HCT116 (cell line): ENCODE results near the gene POU2AF1. TPM values are rescaled to one million over a fixed set of nuclear protein-coding genes. Genes with fewer than 3 reads are reported as not detected.

ENCODE experiments used
- ATAC-seq: fragments of 200-7000 bp; cut with Tn5 transposase; 2 replicates; pipeline ENCODE4 v1.9.1; 2020; ENCODE audit warnings: mild to moderate bottlenecking, moderate library complexity
- BruUV-seq: library from RNA; stranded (reverse); fragments of 400-500 nt; replicated peaks from 2 replicates; lab custom pipeline; 2021; lab: Mats Ljungman, UMichigan
- CTCF ChIA-PET: fragments of 300-600 bp; sonication (Branson Sonifier 250); formaldehyde crosslinking; loops from one replicate; lab custom pipeline; 2021; ENCODE audit warnings: antibody characterized with exemption; lab: Charles Lee
- POLR2A ChIA-PET: fragments of 300-600, 350-600 bp; sonication (Branson Sonifier 250); formaldehyde crosslinking; loops from one replicate; lab custom pipeline; 2021; ENCODE audit warnings: antibody characterized with exemption; lab: Charles Lee
- RAD21 ChIA-PET, 2 experiments: fragments of 300-600 bp; sonication (Branson Sonifier 250); formaldehyde crosslinking; loops; one replicate each; lab custom pipeline; 2023; ENCODE audit warnings: low total read pairs in 2 of 2; ENCODE audit not compliant: uncharacterized antibody in 2 of 2, unreplicated experiment in 2 of 2, low non-redundant PET in 1 of 2; lab: Charles Lee
- DNase-seq: peaks from one replicate; pipeline ENCODE4 v3.0.0-alpha.2; 2010; ENCODE audit warnings: low read depth, low spot score
- H2AFZ ChIP-seq: fragments of 200-600 bp; shearing (Covaris generic), sonication (generic); 2 replicates; pipeline ENCODE4 v1.6.1; 2017; ENCODE audit warnings: low read depth, mixed run types, mixed read lengths, antibody characterized with exemption, low read length; ENCODE audit not compliant: poor library complexity, severe bottlenecking
- H3K27ac ChIP-seq: 2 replicates; pipeline ENCODE4 v1.5.1; 2012; ENCODE audit warnings: low read depth, low read length
- H3K27me3 ChIP-seq: fragments of 200-600 bp; sonication (generic); 2 replicates; pipeline ENCODE4 v1.6.1; 2016; ENCODE audit warnings: mixed run types, low read length, mixed read lengths; ENCODE audit not compliant: insufficient read depth
- H3K36me3 ChIP-seq, 2 experiments: fragments of 200-500 bp in 1 of 2; fragments of 200-600 bp in 1 of 2; sonication (Bioruptor generic) in 1 of 2; sonication (generic) in 1 of 2; 2 replicates each; pipeline versions ENCODE4 v1.5.1 to v1.6.1; 2014 to 2016; ENCODE audit warnings: low read length in 2 of 2, inconsistent platforms in 1 of 2, mixed read lengths in 1 of 2, mixed run types in 1 of 2; ENCODE audit not compliant: insufficient read depth in 2 of 2, control insufficient read depth in 1 of 2
- H3K4me1 ChIP-seq, 2 experiments: fragments of 200-600 bp in 1 of 2; sonication (generic) in 1 of 2; 2 replicates each; pipeline versions ENCODE4 v1.5.1 to v1.6.1; 2012 to 2017; ENCODE audit warnings: low read length in 2 of 2, inconsistent platforms in 1 of 2, mild to moderate bottlenecking in 1 of 2, mixed read lengths in 1 of 2, mixed run types in 1 of 2, moderate library complexity in 1 of 2; ENCODE audit not compliant: insufficient read depth in 2 of 2, control insufficient read depth in 1 of 2
- H3K4me2 ChIP-seq: fragments of 200-600 bp; sonication (generic); 2 replicates; pipeline ENCODE4 v1.6.1; 2017; ENCODE audit warnings: mixed run types, low read length, mixed read lengths
- H3K4me3 ChIP-seq, 2 experiments: fragments of 200-600 bp in 1 of 2; sonication (generic) in 1 of 2; replicated peaks in 1 of 2; 2 replicates each; pipeline ENCODE4 v1.5.1; 2011 to 2016; ENCODE audit warnings: low read length in 2 of 2, control low read depth in 1 of 2, low read depth in 1 of 2, mild to moderate bottlenecking in 1 of 2, mixed read lengths in 1 of 2, mixed run types in 1 of 2
- H3K79me2 ChIP-seq: fragments of 200-600 bp; sonication (generic); 2 replicates; pipeline ENCODE4 v1.6.1; 2017; ENCODE audit warnings: mild to moderate bottlenecking, mixed run types, low read length, moderate library complexity, mixed read lengths; ENCODE audit not compliant: insufficient read depth
- H3K9ac ChIP-seq: fragments of 200-600 bp; sonication (generic); 2 replicates; pipeline ENCODE4 v1.6.1; 2016; ENCODE audit warnings: low read length, mixed read lengths
- H3K9me2 ChIP-seq: fragments of 200-600 bp; sonication (generic), shearing (Covaris generic); 2 replicates; pipeline ENCODE4 v1.6.1; 2017; ENCODE audit warnings: mixed run types, mild to moderate bottlenecking, moderate library complexity; ENCODE audit not compliant: insufficient read depth
- H3K9me3 ChIP-seq, 2 experiments: fragments of 200-500 bp in 1 of 2; fragments of 200-600 bp in 1 of 2; sonication (Bioruptor generic) in 1 of 2; sonication (generic) in 1 of 2; 2 replicates each; pipeline ENCODE4 v1.6.1; 2014 to 2017; ENCODE audit warnings: low read length in 2 of 2, mixed read lengths in 2 of 2, inconsistent platforms in 1 of 2, low read depth in 1 of 2, mild to moderate bottlenecking in 1 of 2, mixed run types in 1 of 2, moderate library complexity in 1 of 2; ENCODE audit not compliant: control insufficient read depth in 1 of 2, insufficient read depth in 1 of 2
- H4K20me1 ChIP-seq: fragments of 200-600 bp; sonication (generic), shearing (Covaris generic); 2 replicates; pipeline ENCODE4 v1.6.1; 2017; ENCODE audit warnings: mixed run types, mild to moderate bottlenecking, moderate library complexity; ENCODE audit not compliant: insufficient read depth
- ATF3 ChIP-seq: IDR thresholded peaks from 2 replicates; pipeline ENCODE4 v1.6.1; 2012
- CBX3 ChIP-seq: IDR thresholded peaks from 2 replicates; pipeline ENCODE4 v1.6.1; 2012; ENCODE audit warnings: low read depth
- EGR1 ChIP-seq: IDR thresholded peaks from 2 replicates; pipeline ENCODE4 v1.6.1; 2012; ENCODE audit warnings: low read depth
- EZH2phosphoT487 ChIP-seq: fragments of 200-600 bp; IDR thresholded peaks from 2 replicates; pipeline ENCODE4 v1.6.1; 2018; ENCODE audit warnings: antibody characterized with exemption, borderline replicate concordance
- JUND ChIP-seq: IDR thresholded peaks from 2 replicates; pipeline ENCODE4 v1.6.1; 2012
- MAX ChIP-seq: IDR thresholded peaks from 2 replicates; pipeline ENCODE4 v1.6.1; 2012
- RAD21 ChIP-seq: IDR thresholded peaks from 2 replicates; pipeline ENCODE4 v1.6.1; 2012; ENCODE audit warnings: low read depth, mild to moderate bottlenecking
- REST ChIP-seq: IDR thresholded peaks from 2 replicates; pipeline ENCODE4 v1.6.1; 2012; ENCODE audit warnings: low read depth
- SIN3A ChIP-seq: IDR thresholded peaks from 2 replicates; pipeline ENCODE4 v1.6.1; 2012; ENCODE audit warnings: low read depth
- SRF ChIP-seq: IDR thresholded peaks from 2 replicates; pipeline ENCODE4 v1.6.1; 2012; ENCODE audit warnings: low read depth
- intact Hi-C: fragments of 100-400 bp; cut with micrococcal nuclease; formaldehyde crosslinking; loops from 2 replicates; pipeline ENCODE4 v1.10.0; 2022
- total RNA-seq: library from RNA; stranded (reverse); gene quantifications from one replicate; pipeline ENCODE4 v1.2.1, GENCODE V29; 2021; ENCODE audit not compliant: unreplicated experiment

Gene POU2AF1
- total RNA-seq, 1 experiment from 2014 or later: 0.17 TPM

- H4K20me1 ChIP-seq: no peaks in the 10 kb centered on the region
- H3K4me2 ChIP-seq: no peak overlapping the region
- no peaks in the 10 kb centered on the region for H3K9me3 ChIP-seq
- H3K9me2 ChIP-seq: no peaks in the 10 kb centered on the region
- intact Hi-C loops: no loop called here
- H3K9ac ChIP-seq: no peak overlapping the region
- DNase-seq (no peak), ATAC-seq (no peak)
- TF ChIP-seq RAD21 (no peak), SIN3A (no peak), CBX3 (no peak)
- ChIA-PET CTCF (interaction anchor here (3.9 kb wide), 1 partner anchor 13 kb away, joined by 17 read pairs; no protein-coding TSS in a partner anchor), RAD21 (no interaction called here), POLR2A (no interaction called here)
- no peaks in the 10 kb centered on the region for H3K4me1 ChIP-seq
- H3K27me3 ChIP-seq: peaks cover 3% of the 10 kb centered on the region
- H3K27ac ChIP-seq: no peak overlapping the region
- BruUV-seq: no TSS peak
- no peaks in the 10 kb centered on the region for H3K79me2 ChIP-seq
- H2AFZ ChIP-seq: no peak overlapping the region
- H3K36me3 ChIP-seq: no peaks in the 10 kb centered on the region
- no peak overlapping the region for H3K4me3 ChIP-seq
Observed at GRCh38 chr11:111414936-111415335, 35.9 kb upstream of the POU2AF1 start.

GRCh38 chr11:111414267-111414931, 35.3 kb upstream of the POU2AF1 start:
- RAD21 ChIA-PET: no interaction called here
- Histone ChIP-seq H3K4me2 (no peak overlapping the region), H3K9me2 (no peaks in the 10 kb centered on the region)

More at GRCh38 chr11:111414267-111414931, 35.3 kb upstream of the POU2AF1 start:
- no TSS peak for BruUV-seq
- CTCF ChIA-PET: interaction anchor here (3.9 kb wide), 1 partner anchor 14 kb away, joined by 17 read pairs; no protein-coding TSS in a partner anchor
- H3K9me3 ChIP-seq: no peaks in the 10 kb centered on the region
- no peaks in the 10 kb centered on the region for H3K4me1 ChIP-seq
- no peak overlapping the region for H3K4me3 ChIP-seq
- no peak overlapping the region for H2AFZ ChIP-seq
- H3K27ac ChIP-seq: no peak overlapping the region
- ATAC-seq (no peak), DNase-seq (no peak)
- H3K27me3 ChIP-seq: peaks cover 7% of the 10 kb centered on the region
- H4K20me1 ChIP-seq: no peaks in the 10 kb centered on the region
- no peaks in the 10 kb centered on the region for H3K36me3 ChIP-seq
- intact Hi-C loops: no loop called here
- POLR2A ChIA-PET: no interaction called here
- no peaks in the 10 kb centered on the region for H3K79me2 ChIP-seq
- TF ChIP-seq JUND (no peak), EZH2phosphoT487 (no peak), REST (no peak), SRF (no peak), MAX (no peak), EGR1 (no peak), ATF3 (no peak)
- no peak overlapping the region for H3K9ac ChIP-seq
